Brain pericyte (primary cell): ENCODE results near the gene ARL2BP.
"Not testable (repeated sequence)": the region's sequence is repeated elsewhere in the genome, so short reads cannot be mapped to it uniquely, and the experiment has no call there.

Source experiments
- DNase-seq: peaks from one replicate; pipeline ENCODE4 v3.0.0-alpha.2; 2012; ENCODE audit warnings: low read depth, low spot score

Gene ARL2BP

GRCh38 chr16:57244767-57245471 is at the start of gene ARL2BP:
TSS of gene ARL2BP (plus strand) at chr16:57245259. CDS start at chr16:57245368, 109 bp downstream.
- DNase-seq: peak; percentile 93

DNA sequence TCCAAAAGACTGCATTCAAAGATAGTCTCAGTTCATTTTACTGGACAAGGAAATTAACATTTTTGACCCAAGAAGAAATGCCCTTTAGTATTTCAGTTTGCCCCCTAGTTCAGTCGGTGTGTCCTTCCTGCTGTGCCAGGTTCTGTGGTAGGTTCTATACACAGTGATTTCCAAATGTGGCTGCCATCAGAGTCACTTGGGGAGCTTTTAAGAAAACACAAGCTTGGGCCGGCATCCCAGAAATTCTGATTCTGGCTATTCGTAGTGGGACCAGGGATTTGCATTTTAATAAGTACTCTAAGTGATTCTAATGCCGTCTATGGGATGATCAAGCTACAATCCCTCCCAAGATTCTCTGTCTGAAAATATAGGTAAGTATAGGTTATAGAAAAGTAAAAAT is 48.8 kb upstream of the ARL2BP start:
- no peak for DNase-seq

- no peak for DNase-seq
These were observed 48.3 kb upstream of the ARL2BP start for GRCh38 chr16:57196753-57197152.

DNA sequence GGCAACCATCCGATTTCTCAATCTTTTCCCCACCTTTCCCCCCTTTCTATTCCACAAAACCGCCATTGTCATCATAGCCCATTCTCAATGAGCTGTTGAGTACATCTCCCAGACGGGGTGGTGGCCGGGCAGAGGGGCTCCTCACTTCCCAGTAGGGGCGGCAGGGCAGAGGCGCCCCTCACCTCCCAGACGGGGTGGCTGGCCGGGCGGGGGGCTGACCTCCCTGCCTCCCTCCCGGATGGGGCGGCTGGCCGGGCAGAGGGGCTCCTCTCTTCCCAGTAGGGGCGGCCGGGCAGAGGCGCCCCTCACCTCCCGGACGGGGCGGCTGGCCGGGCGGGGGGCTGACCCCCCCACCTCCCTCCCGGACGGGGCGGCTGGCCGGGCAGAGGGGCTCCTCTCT is 44.7 kb upstream of the ARL2BP start:
- not testable (repeated sequence) for DNase-seq

GRCh38 chr16:57200926-57201325 is 44.1 kb upstream of the ARL2BP start:
- DNase-seq: not testable (repeated sequence)

- no peak for DNase-seq
These were observed 42.8 kb upstream of the ARL2BP start for GRCh38 chr16:57202095-57202886.

GRCh38 chr16:57203451-57203850 is 41.6 kb upstream of the ARL2BP start:
- DNase-seq: no peak

- no peak for DNase-seq
These were observed 40.4 kb upstream of the ARL2BP start for GRCh38 chr16:57204675-57205074.

- no peak for DNase-seq
These were observed 36.1 kb upstream of the ARL2BP start for GRCh38 chr16:57208926-57209325.

DNA sequence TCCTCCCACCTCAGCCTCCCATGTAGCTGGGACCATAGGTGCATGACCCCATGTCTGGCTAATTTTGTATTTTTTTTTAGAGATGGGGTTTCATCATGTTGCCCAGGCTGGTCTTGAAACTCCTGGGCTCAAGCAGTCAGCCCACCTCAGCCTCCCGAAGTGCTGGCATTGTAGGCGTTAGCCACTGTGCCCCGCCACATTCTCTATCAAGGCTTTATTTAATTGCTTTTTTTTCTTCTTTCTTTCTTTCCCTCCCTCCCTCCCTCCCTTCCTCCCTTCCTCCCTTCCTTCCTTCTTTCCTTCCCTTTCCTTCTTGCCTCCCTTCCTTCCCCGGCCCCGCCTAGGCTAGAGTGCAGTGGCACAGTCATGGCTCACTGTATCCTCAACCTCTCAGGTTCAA is 35.3 kb upstream of the ARL2BP start:
- no peak for DNase-seq

GRCh38 chr16:57213462-57213861 is 31.6 kb upstream of the ARL2BP start:
- no peak for DNase-seq

DNA sequence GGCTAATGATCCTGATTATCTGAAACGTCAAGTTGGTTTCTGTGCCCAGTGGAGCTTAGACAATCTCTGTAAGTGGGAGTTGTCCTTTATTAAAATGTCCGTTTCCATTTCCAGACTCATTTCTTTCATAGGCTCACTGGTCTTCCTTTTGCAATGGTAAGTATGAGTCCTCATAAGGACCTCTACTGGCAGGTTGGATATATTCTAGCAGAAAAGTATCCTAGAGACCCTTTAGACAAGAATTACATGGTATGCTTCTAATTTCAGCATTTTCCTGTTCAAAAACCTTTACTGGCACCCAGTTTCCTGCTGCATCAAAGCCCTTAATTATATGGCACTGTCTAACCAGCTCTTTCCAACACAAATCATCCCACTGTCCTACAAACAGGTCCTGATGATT is 28.1 kb upstream of the ARL2BP start:
- DNase-seq: no peak

DNA sequence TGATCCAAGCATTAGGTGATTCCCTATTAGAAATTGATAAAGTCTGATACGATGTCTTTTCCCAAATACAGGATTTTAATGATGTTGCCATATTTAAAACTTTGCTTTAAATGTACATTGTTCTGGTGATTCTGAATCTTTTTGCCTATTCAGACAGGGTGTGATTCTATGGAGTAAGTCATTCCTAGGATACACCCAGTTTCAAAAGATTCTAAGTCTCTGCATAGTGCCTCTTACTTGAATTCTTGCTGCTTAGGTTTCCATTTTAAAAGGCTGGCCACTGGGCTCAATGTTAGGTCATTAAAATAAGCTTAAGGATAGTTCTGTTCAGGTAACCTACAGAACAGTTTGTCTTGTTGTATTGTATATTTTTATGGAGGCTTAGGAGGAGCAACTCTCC is 22.0 kb upstream of the ARL2BP start:
- DNase-seq: no peak

DNA sequence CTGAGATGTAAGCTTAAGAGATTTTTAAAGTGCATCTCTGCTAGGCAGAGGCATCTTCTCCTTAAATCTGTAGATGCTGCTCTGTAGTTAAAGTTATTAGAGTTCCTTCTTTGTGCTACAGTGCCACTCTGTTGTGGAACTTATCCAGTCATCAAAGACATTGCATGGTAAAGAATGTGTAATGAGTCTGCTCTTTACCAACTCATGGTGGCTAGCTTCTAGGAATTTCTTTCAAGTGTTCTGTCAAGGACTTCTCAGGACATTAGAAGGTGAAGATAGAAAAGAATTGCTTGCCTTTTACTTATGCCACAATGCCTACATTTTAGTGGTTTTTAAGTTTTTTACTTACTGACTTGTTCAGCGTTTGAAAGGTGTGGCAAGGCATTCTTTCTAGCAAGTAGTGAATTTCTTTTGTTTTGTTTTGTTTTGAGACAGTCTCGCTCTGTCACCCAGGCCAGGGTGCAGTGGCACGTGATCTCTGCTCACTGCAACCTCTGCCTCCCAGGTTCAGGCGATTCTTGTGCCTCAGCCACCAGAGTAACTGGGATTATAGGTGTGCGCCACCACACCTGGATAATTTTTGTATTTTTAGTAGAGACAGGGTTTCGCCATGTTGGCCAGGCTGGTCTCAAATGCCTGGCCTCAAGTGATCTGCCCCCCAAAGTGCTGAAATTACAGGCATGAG is 20.3 kb upstream of the ARL2BP start:
- no peak for DNase-seq

- no peak for DNase-seq
These were observed 19.1 kb upstream of the ARL2BP start for GRCh38 chr16:57225978-57226377.

- DNase-seq: no peak
These were observed 18.1 kb upstream of the ARL2BP start for GRCh38 chr16:57226701-57227621.

DNA sequence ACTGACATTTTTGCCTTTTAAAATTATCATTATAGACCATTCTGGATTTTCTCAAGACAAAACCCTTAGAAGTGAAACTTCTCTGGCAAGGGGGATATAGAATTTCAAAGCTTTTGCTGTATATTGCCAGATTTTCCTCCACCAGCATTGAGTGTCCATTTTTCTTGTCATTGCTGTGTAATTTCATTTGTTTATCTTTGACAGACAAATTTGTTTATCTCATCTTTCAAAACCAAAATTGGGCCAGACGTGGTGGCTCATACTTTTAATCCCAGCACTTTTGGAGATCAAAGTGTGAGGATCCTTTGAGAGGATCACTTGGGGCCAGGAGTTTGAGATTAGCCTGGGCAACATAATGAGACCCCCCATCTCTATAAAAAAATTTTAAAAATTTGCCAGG is 16.0 kb upstream of the ARL2BP start:
- DNase-seq: no peak

DNA sequence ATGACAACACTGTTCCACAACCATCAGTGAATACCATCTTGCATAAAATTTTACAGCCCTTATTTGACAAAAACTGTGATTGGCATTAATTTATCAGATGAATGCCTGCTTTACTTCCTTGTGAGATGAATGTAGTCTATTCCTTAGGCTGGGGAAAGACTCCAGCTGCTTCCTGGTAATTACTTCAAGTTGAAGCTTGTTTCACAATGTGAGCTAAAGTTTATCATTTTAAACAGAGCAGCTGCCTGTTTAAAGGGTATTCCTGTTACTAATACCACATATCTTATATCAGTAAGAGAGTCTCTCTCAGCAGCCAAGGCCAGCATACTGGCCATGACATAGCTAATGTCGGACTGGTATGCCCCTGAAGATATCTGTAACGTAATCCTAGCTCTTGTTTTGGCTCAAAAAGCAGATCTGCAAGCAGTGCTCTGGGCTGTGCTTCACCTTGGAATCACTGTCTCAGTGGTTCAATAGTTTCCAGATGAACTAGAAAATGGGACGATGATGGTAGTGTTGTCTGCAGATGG is 13.2 kb upstream of the ARL2BP start:
- DNase-seq: no peak

DNA sequence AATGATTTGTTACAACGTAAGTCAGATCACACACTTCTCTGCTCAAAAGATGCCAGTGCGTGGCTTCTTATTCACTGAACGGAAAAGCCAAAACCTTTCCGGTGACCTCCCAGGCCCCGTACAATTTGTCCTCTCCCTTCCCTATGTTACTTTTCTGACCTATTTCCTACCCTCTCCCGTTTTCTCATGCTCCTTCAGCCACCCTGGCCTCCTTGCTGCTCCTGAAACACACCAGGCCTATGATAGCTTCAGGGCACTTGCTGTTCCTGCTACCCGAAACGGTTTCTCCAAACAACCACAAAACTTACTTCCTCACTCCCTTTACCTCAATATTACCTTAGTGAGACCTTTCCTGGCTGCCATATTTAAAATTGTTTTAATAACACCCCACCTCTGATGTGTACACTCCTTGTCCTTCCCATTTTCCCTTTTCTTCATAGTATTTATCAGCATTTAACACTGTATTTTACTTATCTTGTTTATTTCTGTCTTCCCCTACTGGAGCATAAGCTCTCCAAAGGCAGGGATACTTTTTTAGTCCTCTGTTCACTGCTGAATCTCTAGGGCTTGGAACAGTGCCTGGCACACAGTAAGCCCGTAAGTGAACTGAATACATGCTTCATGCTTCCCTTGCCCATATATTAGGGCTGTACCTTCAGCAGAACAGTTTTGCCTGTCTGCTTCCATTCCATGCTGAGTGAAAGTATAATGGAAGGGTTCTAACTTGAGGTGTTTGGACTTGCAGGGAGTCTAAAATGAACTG is 10.9 kb upstream of the ARL2BP start:
- DNase-seq: no peak

DNA sequence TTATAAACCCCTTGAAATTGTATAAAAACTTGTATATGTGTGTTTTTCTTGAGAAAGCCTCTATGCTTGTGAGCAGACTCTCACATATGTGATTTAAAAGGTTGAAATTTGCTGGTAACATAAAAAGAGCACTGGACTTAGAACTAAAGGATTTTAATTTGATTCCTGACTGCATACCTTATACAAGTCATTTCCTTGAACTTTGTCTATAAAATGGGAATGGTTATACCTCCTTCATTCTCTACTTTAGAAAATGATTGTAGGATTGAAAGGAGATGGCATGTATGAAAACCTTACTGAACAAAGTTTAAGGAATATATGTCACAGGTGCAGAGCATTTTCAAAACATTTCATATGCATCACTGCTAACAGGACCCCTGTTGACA is 10.4 kb upstream of the ARL2BP start:
- DNase-seq: no peak
